H9 (cell line): ENCODE data around the gene SPATA46. TPM values are rescaled to one million over a fixed set of nuclear protein-coding genes. Genes with fewer than 3 reads are reported as not detected.

Experiments used
- DNase-seq: peaks from one replicate; pipeline ENCODE4 v3.0.0-alpha.2; 2017
- H2AFZ ChIP-seq: one replicate; pipeline ENCODE4 v1.6.1; 2013; ENCODE audit warnings: mild to moderate bottlenecking, low read length, control low read depth, moderate library complexity
- H2AK5ac ChIP-seq: 2 replicates; pipeline ENCODE4 v1.6.1; 2013; ENCODE audit warnings: low read length, control low read depth, mixed read lengths; ENCODE audit not compliant: insufficient read length
- H2BK120ac ChIP-seq: one replicate; pipeline ENCODE4 v1.6.1; 2013; ENCODE audit warnings: low read depth, mild to moderate bottlenecking, low read length, control low read depth, inconsistent platforms; ENCODE audit not compliant: poor library complexity, severe bottlenecking
- H2BK12ac ChIP-seq: 2 replicates; pipeline ENCODE4 v1.6.1; 2013; ENCODE audit warnings: low read length, control low read depth, mixed read lengths, low read depth; ENCODE audit not compliant: insufficient read length
- H2BK15ac ChIP-seq: 2 replicates; pipeline ENCODE4 v1.6.1; 2013; ENCODE audit warnings: low read depth, low read length, control low read depth
- H2BK20ac ChIP-seq: one replicate; pipeline ENCODE4 v1.6.1; 2013; ENCODE audit warnings: low read depth, mild to moderate bottlenecking, low read length, control low read depth, inconsistent platforms; ENCODE audit not compliant: poor library complexity, severe bottlenecking
- H2BK5ac ChIP-seq: 2 replicates; pipeline ENCODE4 v1.6.1; 2013; ENCODE audit warnings: low read length, control low read depth, mixed read lengths; ENCODE audit not compliant: insufficient read length
- H3K14ac ChIP-seq: 2 replicates; pipeline ENCODE4 v1.6.1; 2013; ENCODE audit warnings: low read length, control low read depth; ENCODE audit not compliant: insufficient read depth
- H3K18ac ChIP-seq: 2 replicates; pipeline ENCODE4 v1.6.1; 2013; ENCODE audit warnings: low read depth, mild to moderate bottlenecking, mixed read lengths, low read length, control low read depth; ENCODE audit not compliant: insufficient read length
- H3K23ac ChIP-seq: 2 replicates; pipeline ENCODE4 v1.6.1; 2013; ENCODE audit warnings: low read length, control low read depth, mixed read lengths, low read depth; ENCODE audit not compliant: insufficient read length
- H3K23me2 ChIP-seq: 2 replicates; pipeline ENCODE4 v1.6.1; 2013; ENCODE audit warnings: low read depth, mild to moderate bottlenecking, mixed read lengths, low read length, control low read depth; ENCODE audit not compliant: insufficient read length, poor library complexity, severe bottlenecking
- H3K27ac ChIP-seq: 2 replicates; pipeline ENCODE4 v1.5.1; 2013; ENCODE audit warnings: low read length, control low read depth, mixed read lengths, low read depth; ENCODE audit not compliant: insufficient read length
- H3K27me3 ChIP-seq: 2 replicates; pipeline ENCODE4 v1.6.1; 2013; ENCODE audit warnings: low read length, control low read depth, inconsistent platforms; ENCODE audit not compliant: insufficient read depth
- H3K4ac ChIP-seq: 2 replicates; pipeline ENCODE4 v1.6.1; 2013; ENCODE audit warnings: low read depth, mild to moderate bottlenecking, control low read depth, inconsistent platforms, low read length, moderate library complexity
- H3K4me1 ChIP-seq: 2 replicates; pipeline ENCODE4 v1.6.1; 2013; ENCODE audit warnings: low read length, control low read depth, inconsistent platforms; ENCODE audit not compliant: insufficient read depth
- H3K4me2 ChIP-seq: 2 replicates; pipeline ENCODE4 v1.6.1; 2013; ENCODE audit warnings: low read length, control low read depth, mixed read lengths; ENCODE audit not compliant: insufficient read length, insufficient read depth
- H3K56ac ChIP-seq: 2 replicates; pipeline ENCODE4 v1.6.1; 2013; ENCODE audit warnings: low read depth, mild to moderate bottlenecking, mixed read lengths, low read length, control low read depth; ENCODE audit not compliant: insufficient read length
- H3K79me1 ChIP-seq: 2 replicates; pipeline ENCODE4 v1.6.1; 2013; ENCODE audit warnings: low read depth, mild to moderate bottlenecking, moderate library complexity, low read length, control low read depth, inconsistent platforms; ENCODE audit not compliant: insufficient read depth, poor library complexity, severe bottlenecking
- H3K79me2 ChIP-seq: 2 replicates; pipeline ENCODE4 v1.6.1; 2013; ENCODE audit warnings: low read length, control low read depth, inconsistent platforms; ENCODE audit not compliant: insufficient read depth
- H3K9ac ChIP-seq: 2 replicates; pipeline ENCODE4 v1.6.1; 2013; ENCODE audit warnings: low read length, control low read depth, mixed read lengths; ENCODE audit not compliant: insufficient read length; ENCODE audit errors: extremely low read depth
- H3K9me3 ChIP-seq: one replicate; pipeline ENCODE4 v1.6.1; 2013; ENCODE audit warnings: low read depth, low read length, inconsistent platforms; ENCODE audit not compliant: control insufficient read depth
- H3T11ph ChIP-seq: one replicate; pipeline ENCODE4 v1.6.1; 2013; ENCODE audit warnings: mild to moderate bottlenecking, low read length, control low read depth, inconsistent platforms
- H4K20me1 ChIP-seq: one replicate; pipeline ENCODE4 v1.6.1; 2013; ENCODE audit not compliant: control insufficient read depth, insufficient read length, insufficient read depth
- H4K5ac ChIP-seq: 2 replicates; pipeline ENCODE4 v1.6.1; 2013; ENCODE audit warnings: low read depth, mild to moderate bottlenecking, mixed read lengths, low read length, control low read depth; ENCODE audit not compliant: insufficient read length
- H4K8ac ChIP-seq: replicated peaks from 2 replicates; pipeline ENCODE4 v1.6.1; 2013; ENCODE audit warnings: low read length, control low read depth, mixed read lengths, low read depth; ENCODE audit not compliant: insufficient read length
- H4K91ac ChIP-seq: 2 replicates; pipeline ENCODE4 v1.6.1; 2013; ENCODE audit warnings: low read depth, mild to moderate bottlenecking, moderate library complexity, mixed read lengths, low read length, control low read depth; ENCODE audit not compliant: insufficient read length
- H3K27ac Mint-ChIP-seq, 3 experiments: 2 replicates in 2 of 3; 3 replicates in 1 of 3; pipeline ENCODE4 v1.8.0; 2020 to 2021; ENCODE audit warnings: mixed read lengths in 3 of 3, mild to moderate bottlenecking in 1 of 3, moderate library complexity in 1 of 3
- H3K27me3 Mint-ChIP-seq: 2 replicates; pipeline ENCODE4 v1.8.0; 2021; ENCODE audit warnings: low read depth, mild to moderate bottlenecking, moderate library complexity, mixed read lengths
- H3K36me3 Mint-ChIP-seq, 3 experiments: 2 replicates in 2 of 3; 3 replicates in 1 of 3; pipeline ENCODE4 v1.8.0; 2020 to 2021; ENCODE audit warnings: low read depth in 3 of 3, mixed read lengths in 3 of 3; ENCODE audit not compliant: insufficient read depth in 1 of 3
- H3K4me1 Mint-ChIP-seq, 2 experiments: 2 replicates each; pipeline ENCODE4 v1.8.0; 2020; ENCODE audit warnings: mixed read lengths in 2 of 2
- H3K4me3 Mint-ChIP-seq, 2 experiments: 2 replicates in 1 of 2; 3 replicates in 1 of 2; pipeline ENCODE4 v1.8.0; 2020 to 2021; ENCODE audit warnings: mild to moderate bottlenecking in 2 of 2, mixed read lengths in 2 of 2, moderate library complexity in 1 of 2
- H3K9me3 Mint-ChIP-seq, 2 experiments: 2 replicates in 1 of 2; 3 replicates in 1 of 2; pipeline ENCODE4 v1.8.0; 2020; ENCODE audit warnings: mild to moderate bottlenecking in 2 of 2, mixed read lengths in 2 of 2, moderate library complexity in 1 of 2
- WGBS: extraction: QIAGEN DNeasy Blood & Tissue Kit; methylation state at CpG from one replicate; pipeline ENCODE4 v1.1.7; 2013; ENCODE audit warnings: missing lambda C conversion rate, low lambda C conversion rate, mixed read lengths; ENCODE audit not compliant: insufficient read length; ENCODE audit errors: extremely low coverage; 5-methylcytosine and 5-hydroxymethylcytosine counted together
- total RNA-seq: library from RNA; stranded (reverse); gene quantifications from 2 replicates; pipeline ENCODE4 v1.2.1, GENCODE V29; 2021
- TF ChIP-seq, protein P1 (sequence below): fragments of 200-600 bp; sonication (generic); conservative IDR thresholded peaks from 3 replicates; pipeline ENCODE4 v1.8.0; 2021; ENCODE audit warnings: antibody characterized with exemption, mild to moderate bottlenecking

SPATA46 gene
- total RNA-seq, 1 experiment from 2014 or later: not detected

DNA sequence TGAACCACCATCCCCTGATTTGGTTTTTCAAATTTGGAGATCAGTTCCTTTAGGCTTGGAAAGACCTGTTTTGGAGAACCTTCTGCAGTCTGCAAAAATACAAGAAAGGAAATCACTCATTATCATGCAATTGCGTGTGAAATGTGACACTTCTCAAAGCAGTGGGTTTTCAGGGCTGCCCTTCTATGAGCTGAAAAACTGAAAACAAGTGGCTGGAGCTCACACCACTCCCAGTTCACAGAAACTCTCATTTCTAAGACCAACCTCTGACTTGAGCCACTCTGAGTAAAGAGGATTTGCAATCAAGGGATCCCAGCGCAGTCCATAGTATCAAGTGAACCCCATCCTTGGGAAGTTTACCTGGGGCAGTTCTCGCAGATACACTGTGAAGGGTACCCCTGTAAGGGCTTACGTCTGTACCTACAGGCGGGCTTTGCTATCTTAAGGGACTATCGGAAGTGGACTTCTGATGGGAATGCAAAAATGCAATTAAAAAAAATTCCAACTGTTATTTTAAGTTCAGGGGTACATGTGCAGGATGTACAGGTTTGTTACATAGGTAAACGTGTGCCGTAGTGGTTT lies 22.4 kb upstream of the SPATA46 start:
- Histone ChIP-seq H2BK120ac (no peak overlapping the region), H3K4me1 (peaks cover 4% of the 10 kb centered on the region; the same call in 1 of the 2 replicates), H3K18ac (no peak overlapping the region), H2BK12ac (no peak overlapping the region), H3K27me3 (no peaks in the 10 kb centered on the region), H3K23ac (no peak overlapping the region), H3T11ph (no peak overlapping the region), H4K8ac (no peak overlapping the region), H2AK5ac (no peak overlapping the region), H4K20me1 (no peaks in the 10 kb centered on the region), H3K9me3 (no peaks in the 10 kb centered on the region), H4K91ac (no peak overlapping the region), H3K23me2 (no peaks in the 10 kb centered on the region), H3K27ac (no peak overlapping the region), H2AFZ (no peak overlapping the region), H2BK5ac (no peak overlapping the region), H3K14ac (no peak overlapping the region), H3K4ac (no peak overlapping the region), H3K4me2 (peak overlapping the region; percentile 10), H3K79me2 (no peaks in the 10 kb centered on the region), H3K9ac (no peak overlapping the region), H4K5ac (no peak overlapping the region), H3K56ac (no peak overlapping the region), H2BK15ac (no peak overlapping the region), H2BK20ac (no peak overlapping the region), H3K79me1 (no peaks in the 10 kb centered on the region)
- H3K27me3 Mint-ChIP-seq: peaks cover 6% of the 10 kb centered on the region
- no peaks in the 10 kb centered on the region for H3K36me3 Mint-ChIP-seq
- WGBS: no CpG with 5 or more reads among the region's 8 CpGs
- H3K4me3 Mint-ChIP-seq: no peak overlapping the region
- TF ChIP-seq, protein P1, sequence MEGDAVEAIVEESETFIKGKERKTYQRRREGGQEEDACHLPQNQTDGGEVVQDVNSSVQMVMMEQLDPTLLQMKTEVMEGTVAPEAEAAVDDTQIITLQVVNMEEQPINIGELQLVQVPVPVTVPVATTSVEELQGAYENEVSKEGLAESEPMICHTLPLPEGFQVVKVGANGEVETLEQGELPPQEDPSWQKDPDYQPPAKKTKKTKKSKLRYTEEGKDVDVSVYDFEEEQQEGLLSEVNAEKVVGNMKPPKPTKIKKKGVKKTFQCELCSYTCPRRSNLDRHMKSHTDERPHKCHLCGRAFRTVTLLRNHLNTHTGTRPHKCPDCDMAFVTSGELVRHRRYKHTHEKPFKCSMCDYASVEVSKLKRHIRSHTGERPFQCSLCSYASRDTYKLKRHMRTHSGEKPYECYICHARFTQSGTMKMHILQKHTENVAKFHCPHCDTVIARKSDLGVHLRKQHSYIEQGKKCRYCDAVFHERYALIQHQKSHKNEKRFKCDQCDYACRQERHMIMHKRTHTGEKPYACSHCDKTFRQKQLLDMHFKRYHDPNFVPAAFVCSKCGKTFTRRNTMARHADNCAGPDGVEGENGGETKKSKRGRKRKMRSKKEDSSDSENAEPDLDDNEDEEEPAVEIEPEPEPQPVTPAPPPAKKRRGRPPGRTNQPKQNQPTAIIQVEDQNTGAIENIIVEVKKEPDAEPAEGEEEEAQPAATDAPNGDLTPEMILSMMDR: no peak
- no peaks in the 10 kb centered on the region; a peak in 1 of 5 replicates for H3K9me3 Mint-ChIP-seq
- peaks cover 22 to 27% of the 10 kb centered on the region in 2 experiments for H3K4me1 Mint-ChIP-seq
- H3K27ac Mint-ChIP-seq: peak overlapping the region in 1 of 3 experiments; percentile 53; a peak in 1 of 7 replicates
- no peak for DNase-seq
